HG03064 (cell line): ENCODE data around the gene CDK10.
"Not testable (repeated sequence)": the region's sequence is repeated elsewhere in the genome, so short reads cannot be mapped to it uniquely, and the experiment has no call there.

Source experiments
- ATAC-seq: cut with Tn5 transposase; IDR thresholded peaks from one replicate; pipeline ENCODE4 v1.9.1; 2021; ENCODE audit warnings: low read depth; ENCODE audit not compliant: unreplicated experiment

The CDK10 gene

DNA sequence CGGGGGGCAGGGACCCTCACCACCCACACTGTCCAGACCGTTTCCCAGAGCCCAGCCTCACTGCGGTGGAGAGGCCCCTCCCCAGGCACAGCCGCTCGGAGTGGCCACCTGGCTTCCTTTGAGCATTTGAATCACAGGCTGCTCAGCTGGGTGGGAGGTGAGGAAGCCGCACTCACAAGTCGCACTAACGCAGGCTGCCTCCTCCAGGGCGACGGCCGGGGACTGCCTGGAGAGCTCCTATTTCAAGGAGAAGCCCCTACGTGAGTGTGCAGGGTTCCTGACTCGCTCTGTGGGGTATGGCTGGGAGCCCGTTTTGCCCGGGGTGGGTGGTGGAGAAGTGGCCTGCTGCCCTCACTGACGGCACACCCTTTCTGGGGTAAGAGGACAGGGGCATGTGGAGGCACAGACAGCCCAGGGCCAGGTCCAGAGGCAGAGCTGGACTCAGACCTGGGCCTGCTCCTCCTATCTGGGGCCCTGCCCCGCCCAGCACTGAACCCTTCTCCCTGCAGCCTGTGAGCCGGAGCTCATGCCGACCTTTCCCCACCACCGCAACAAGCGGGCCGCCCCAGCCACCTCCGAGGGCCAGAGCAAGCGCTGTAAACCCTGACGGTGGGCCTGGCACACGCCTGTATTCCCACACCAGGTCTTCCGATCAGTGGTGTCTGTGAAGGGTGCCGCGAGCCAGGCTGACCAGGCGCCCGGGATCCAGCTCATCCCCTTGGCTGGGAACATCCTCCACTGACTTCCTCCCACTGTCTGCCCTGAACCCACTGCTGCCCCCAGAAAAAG is 8.8 kb downstream of the CDK10 start:
- ATAC-seq: no peak

DNA sequence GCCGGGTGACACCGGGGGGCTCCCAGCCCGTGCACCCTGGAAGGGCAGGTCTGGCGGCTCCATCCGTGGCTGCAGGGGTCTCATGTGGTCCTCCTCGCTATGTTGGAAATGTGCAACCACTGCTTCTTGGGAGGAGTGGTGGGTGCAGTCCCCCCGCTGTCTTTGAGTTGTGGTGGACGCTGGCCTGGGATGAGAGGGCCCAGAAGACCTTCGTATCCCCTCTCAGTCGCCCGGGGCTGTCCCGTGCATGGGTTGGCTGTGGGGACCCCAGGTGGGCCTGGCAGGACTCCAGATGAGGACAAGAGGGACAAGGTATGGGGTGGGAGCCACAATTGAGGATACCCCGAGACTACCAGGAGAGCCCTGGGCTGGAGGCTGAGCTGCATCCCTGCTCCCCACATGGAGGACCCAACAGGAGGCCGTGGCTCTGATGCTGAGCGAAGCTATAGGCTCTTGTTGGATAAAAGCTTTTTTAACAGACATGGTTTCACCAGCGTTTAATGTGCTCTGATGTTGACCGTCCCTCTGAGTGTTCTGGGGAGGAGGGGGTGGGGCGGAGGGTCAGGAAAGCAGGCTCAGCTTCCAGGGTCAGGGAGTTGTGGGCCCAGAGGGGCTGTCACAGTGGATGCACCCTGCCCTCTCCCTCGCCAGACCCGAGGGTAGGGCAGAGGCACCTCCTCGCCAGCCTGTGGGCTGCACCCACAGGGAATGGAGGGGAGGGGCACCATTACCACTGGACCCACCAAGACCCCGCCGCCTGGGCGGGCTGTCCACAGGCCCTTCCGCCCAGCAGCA is 9.6 kb downstream of the CDK10 start:
- ATAC-seq: no peak

DNA sequence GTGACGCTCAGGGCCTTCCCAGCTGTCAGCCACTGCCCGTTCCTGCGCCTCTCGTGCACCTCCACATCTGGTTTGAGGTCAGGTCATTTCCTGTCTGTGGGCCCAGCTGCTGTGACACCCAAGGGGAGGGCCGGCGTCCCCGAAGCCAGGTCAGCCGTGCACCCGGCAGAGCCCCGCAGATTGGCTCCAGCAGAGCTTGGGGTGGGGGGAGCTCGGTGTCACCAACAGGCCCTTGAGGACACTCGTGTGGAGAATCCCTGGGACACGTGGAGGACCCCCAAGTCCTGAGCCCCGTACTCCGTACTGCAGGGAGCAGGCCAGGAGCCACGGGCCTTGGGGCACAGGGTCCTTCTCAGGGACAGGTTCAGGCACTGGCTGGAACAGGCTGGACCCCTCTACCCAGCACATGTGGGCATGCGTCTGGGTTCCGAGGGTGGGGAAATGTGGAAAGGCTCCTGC is 10.2 kb downstream of the CDK10 start:
- no peak for ATAC-seq

DNA sequence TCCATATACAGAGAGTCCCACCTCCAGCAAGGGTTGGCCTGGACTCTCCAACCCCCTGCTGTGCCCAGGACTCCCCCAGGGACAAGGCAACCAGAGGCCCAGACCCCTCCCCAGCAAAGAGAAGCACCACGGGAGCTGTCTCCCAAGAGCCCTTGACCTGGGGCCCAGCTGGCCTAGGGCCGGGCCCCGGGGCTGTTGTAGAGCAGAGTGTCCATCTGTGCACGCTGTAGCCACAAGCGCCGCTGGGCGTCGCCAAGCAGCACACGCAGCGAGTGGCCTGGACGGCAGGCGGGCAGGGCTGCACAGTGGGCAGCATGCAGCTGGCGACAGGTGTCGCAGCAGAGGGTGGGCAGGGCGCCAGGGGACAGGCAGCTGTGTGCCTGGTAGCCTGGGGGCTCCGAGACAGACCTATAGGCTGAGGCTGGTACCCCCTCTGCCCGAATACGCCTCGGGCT is 10.7 kb downstream of the CDK10 start:
- ATAC-seq: no peak

DNA sequence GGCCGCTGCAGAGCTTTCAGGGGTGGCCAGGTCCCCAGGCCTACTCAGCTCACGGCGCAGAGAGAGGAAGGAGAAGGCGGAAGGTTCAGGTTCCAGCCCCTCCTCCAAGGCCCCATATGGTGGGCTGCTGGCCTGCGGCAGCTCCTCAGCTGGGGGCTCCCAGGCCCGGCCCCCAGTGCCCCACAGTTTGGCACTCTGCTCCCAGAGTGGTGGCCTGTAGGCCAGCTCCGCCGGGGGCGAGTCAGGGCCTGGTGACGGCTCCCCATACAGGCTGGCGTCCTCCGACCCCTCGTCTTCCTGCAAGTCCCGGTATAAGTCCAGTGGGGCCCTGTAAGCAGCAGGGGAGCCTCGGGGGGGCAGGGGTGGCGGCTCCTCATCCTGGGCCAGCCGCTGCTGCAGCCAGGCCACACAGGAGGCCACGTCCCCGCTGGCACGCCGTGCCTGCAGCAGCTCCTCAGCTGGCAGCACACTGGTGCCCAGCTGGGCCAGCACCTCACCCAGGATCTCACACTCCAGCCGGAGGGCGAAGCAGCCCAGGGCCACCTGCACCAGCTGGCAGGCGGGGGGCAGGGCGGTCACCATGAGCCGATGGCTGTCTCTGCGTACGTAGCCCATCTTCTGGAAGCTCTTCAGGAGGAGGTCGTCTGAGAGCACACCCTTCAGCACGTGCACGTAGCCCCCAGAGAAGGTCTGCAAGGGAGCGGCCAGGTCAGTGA is 11.3 kb downstream of the CDK10 start:
- no peak for ATAC-seq

DNA sequence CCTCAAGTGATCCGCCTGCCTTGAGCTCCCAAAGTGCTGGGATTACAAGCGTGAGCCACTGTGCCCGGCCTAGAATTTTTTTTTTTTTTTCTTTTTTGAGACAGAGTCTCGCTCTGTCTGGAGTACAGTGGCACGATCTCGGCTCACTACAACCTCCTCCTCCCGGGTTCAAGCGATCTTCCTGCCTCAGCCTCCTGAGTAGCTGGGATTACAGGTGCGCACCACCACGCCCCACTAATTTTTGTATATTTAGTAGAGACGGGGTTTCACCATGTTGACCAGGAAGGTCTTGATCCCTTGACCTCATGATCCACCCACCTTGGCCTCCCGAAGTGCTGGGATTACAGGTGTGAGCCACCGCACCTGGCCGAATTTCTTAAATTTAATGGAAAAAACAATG is 12.2 kb downstream of the CDK10 start:
- ATAC-seq: not testable (repeated sequence)

DNA sequence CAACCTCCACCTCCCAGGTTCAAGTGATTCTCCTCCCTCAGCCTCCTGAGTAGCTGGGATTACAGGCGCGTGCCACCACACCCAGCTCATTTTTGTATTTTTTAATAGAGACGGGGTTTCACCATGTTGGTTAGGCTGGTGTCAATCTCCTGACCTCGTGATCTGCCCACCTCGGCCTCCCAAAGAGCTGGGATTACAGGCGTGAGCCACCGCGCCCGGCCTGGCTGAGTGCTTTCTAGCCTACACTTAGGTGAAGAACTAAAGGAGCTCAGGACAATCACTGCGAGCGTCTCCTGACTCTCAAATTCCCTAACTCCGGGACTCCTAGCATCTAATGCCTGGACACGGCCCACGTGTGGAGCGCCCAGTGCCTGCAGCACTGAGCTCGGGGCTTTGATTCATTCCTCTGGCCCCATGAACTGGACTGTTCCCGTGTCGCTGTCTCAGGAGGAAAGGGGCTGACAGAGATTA is 13.2 kb downstream of the CDK10 start:
- ATAC-seq: not testable (repeated sequence)

DNA sequence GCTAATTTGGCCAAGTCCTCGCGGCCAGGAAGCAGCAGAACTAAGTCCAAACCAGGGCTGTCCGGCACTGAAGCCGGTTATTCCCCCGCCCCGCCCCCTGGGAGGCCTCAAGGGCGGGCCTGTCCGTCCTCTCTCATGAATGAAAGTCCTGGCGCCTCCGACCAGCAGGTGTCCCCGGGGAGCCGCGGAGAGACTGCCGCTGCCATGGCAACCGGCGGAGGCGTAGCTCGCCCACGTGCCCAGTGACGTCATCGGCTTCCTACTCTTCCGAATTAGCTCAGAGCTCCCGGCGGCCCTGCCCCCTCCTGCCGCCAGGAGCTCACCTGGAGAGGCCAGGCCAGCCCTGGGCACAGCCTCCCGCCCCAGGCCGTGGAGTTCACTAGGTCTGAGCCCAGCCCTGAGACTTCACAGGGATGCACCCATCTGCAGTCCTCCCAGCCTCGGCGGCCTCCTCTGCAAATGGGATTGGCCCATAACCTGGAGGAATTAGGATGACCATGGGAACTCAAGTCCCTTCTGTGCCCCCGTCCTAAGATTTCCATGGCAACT is 13.7 kb downstream of the CDK10 start:
- peak; percentile 39 for ATAC-seq

DNA sequence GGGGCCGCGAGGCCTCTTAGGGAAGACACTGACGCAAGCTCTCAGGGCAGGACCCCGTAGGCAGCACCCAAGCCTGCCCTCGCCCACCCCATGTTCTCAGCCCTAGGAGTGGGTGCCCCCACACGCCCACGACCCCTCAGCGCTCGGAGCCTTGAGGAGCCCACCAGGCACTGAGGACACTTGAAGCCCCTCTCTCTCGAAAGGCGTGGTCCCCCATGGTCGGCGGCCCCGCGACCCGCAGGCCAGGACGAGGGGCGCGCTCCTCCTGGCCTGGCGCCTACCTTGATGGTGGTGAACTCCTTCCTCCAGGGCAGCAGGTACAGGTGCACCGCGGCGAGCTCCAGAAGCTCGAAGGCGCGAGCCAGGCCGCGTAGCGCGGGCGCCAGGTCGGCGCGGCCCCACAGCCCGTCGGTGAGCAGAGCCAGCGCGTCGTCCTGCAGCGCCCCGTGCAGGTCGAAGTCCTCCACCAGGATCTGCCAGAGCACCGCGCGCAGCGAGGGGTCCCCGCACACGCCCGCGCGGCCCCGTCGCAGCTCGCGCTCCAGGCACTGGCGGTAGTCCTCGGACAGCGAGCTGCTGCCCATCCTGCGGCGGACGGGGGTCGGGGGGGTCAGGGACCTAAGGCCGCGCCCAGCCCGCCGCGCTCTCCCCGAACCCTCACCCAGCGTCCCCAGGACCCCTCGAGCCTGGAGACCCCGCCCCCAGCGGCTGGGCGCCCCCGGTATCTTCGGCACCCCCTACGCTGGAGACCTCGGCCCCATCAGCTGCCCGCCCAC is 14.3 kb downstream of the CDK10 start:
- ATAC-seq: no peak

DNA sequence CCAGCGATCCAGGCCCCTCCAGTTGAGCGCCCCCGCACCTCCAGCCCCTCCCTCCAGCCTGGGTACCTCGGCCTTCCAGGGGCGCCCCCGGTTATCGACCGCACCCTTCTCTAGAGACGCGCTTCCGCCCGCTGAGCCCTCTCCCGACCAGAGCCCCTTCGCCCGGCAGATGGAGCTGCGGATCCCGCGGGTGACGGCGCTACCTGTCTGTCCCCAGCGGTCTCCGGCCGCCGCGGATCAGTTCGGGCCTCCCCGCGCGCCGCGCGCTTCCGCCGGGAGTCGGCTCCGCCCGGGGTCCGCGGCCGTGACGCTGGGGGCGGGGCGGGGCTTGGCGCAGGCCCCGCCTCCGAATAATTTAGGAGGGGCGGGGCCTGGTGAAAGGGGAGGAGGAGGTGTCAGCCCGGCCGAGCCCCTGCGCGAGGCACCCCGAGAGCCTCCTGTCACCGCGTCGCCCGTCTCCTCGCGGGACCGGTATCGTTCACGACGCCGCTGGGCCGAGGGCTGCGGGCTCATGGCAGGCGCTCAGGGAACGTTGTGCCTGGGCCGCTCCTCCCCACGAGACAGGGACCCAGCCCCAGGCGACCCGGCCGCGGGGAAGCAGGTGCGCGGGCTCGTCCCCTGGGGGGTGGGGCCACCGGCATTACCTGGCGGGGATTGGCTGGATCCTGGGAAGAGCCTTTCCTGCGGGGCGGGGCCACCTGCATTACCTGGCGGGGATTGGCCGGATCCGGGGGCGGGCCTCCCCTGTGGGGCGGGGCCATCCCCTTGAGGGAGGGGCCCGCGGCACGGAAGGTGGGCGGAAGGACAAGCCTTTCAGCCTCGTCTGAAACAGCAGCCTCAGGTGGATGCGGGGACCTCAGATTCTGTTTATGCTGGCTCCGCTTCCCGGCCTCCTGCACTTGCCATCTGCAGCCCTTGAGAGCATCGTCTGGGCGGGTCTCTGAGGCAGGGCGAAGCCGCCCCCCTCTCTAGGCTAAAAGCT is 15.2 kb downstream of the CDK10 start, which contains the start of gene SPATA2L:
SPATA2L (minus strand) TSS at position 281 of the 982 bp plus-strand sequence. CDS start 473 bp downstream, outside the sequence.
- peak; percentile 58 for ATAC-seq

DNA sequence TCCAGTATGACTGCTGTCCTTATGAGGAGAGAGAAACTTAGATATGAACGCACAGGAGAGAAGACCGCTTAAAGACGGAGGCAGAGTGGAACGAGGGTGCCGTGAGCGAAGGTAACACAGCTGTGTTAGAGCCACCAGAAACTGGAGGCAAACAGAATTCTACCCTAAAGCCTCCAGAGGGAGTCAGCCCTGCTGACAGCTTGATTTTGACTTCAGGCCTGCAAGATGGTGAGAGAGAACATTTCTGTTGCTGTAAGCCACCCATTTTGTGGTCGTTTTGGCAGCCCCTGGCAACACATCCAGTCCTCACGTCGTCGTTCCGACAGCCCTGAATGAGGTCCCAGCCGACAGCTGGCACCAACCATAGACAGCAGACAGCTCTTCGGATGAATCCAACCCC is 17.8 kb downstream of the CDK10 start:
- no peak for ATAC-seq

DNA sequence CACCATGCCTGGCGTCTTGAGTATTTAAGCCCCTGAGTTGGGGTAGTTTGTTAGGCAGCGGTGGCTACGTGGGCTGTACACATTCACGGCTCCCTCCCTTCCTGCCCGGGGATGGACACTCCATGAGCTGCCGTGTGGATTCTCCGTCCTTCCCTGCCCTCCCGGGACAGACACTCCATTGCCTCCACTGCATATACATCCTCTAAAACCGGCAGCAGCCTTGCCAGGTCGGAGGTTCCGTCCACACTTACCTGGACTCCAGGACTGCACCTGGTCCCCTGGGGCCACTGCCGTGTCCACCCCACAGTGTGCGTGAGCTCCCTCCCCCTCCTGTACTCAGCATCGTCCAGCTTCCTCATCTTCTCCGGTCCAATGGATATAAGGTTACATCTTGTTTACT is 18.5 kb downstream of the CDK10 start:
- no peak for ATAC-seq

DNA sequence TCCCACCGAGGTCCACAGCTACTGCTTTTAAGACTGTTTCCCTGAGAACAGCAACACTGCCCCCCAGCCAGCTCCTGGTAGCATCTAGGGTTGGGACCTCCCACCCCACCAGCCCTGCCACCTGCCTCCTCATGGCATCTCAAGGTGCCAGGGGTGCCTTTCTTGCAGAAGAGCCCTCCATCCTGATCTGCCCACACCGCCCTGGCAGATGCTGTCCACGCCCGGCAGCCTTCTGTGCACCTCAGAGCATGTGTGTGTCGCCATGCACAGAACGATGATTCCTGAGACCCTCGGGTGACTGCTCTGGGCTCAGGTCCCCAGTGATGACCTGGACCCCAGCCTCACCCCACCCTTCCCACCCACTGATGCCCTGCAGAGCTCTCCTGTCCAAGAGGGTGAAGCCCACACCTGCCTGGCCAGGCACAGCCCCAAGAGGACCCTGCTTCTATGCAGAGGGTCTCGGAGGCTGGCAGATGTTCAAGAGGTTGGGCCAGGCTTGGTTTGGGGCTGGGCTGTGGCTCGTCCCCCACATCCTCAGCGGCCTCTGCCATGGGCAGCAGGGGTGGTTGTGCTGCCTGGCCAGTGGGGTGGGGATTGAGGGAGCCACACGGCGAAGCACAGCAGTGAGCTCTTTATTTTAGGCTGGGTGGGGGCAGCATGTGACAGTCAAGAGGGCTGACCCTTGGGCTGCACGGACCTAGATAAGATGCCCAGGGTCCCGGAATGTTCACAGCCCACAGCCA is 20.2 kb downstream of the CDK10 start:
- no peak for ATAC-seq

DNA sequence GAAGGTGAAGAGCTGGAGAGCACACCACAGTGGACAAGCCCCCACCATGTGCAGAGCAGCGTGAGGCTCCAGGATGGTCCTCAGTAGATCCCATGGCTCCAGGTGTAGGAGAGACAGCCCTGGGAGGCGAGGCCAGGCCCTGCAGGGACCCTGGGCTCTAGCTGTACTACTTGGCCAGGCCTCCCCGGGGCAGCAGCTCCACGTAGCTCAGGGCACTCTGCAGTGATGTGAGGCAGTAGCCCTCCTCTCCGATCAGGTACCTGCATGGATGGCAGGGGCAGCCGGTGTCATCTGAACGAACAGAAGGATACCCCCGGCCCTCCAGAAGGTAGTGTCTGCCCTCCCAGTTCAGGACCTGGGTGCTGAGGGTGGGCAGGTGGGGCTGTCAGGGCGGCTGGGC is 21.2 kb downstream of the CDK10 start:
- ATAC-seq: no peak

DNA sequence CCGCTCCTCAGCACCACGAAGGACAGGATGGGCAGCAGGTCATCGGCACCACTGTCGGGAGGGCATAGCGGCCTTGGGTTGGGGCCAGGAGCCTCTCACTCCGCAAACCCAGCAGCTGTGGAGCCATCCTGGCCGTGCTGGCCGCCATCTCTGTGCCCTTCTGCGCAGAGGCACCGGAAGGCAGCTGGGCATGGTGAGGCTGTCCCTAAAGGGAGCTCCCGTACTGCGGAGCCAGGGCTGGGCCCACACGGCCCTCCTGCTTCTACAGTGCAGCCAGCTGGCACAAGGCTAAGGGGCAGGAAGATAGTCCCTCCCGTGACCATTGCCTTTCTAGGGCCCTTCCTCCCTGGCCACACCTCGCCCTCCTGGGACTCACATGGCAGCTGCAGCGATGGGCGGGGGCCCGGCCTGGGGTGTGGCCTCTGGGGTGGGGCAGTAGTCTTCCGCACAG is 22.0 kb downstream of the CDK10 start:
- no peak for ATAC-seq

DNA sequence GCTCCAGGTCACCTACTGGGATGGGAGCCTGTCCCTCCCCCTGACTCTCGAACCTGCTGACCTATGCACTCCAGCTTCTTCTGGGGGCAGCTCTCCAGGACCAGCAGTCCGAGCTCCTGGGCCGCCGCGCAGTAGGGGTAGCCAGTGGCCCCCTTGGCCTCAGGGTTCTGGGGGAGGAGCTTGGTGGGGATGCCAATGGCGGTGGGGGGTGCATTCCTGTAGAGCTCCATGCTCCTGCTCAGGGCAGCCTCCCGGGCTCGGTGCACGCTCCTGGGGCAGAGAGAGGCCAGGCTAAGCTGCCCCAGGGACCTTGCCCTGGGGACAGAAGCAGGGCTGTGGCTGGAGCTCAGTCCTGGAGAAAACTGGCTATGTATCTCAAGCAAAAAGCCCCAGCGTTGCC is 22.7 kb downstream of the CDK10 start:
- ATAC-seq: no peak

DNA sequence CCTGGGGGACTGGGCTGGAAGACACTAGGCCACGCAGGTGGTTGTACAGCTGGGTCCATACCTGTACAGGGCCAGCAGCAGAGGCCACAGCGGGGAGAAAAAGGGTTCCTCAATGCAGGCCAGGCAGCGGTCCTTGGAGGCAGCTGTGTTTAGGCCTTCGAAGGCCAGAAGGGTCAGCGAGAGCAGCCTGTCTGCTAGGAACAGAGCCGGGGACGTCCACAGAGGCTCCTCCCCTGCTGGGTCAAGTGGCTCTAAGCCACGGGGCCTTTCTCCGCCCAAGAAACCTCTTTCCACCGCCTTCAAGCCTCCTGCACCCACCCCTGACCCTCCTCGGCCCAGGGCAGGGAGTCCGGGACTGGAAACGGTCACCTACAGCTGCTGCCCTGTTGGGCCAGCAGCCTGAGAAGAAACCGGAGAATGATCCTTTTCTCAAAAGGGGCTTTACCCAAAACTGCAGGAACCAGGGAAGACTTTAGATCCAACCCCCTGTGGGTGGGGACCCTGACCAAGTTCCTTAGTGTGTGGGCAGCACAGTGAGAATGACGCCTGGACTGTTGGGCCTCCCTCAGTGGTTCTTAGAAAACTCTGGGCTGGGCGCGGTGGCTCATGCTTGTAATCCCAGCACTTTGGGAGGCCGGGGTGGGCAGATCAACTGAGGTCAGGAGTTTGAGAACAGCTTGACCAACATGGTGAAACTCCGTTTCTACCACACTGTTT is 23.4 kb downstream of the CDK10 start:
- no peak for ATAC-seq
